ENCODE measurements around the gene MED13L. TPM values are rescaled to one million over a fixed set of nuclear protein-coding genes. Genes with fewer than 3 reads are reported as not detected.

MED13L gene
- total and polyA plus RNA-seq, 4 donors = 7.9 to 94.0 (median 37.7) TPM

GRCh38 chr12:116080415-116080814 is 197.1 kb downstream of the MED13L start:
- WGBS = 49% methylated on average over 3 of the region's 3 CpGs
- no peak for DNase-seq (ENCODE audit: low spot score)
- H3K9me3 ChIP-seq (ENCODE audit: control insufficient read depth in 4 of 4, low read length in 3 of 4) = no peaks in the 10 kb centered on the region
- H3K36me3 ChIP-seq (ENCODE audit: control insufficient read depth in 4 of 4, insufficient read depth in 3 of 4, low read depth in 1 of 4, low read length in 3 of 4) = peaks cover 0 to 2% (median 0%) of the 10 kb centered on the region in 4 donors
- H3K27ac ChIP-seq (ENCODE audit: low read depth in 1 of 2, low read length in 2 of 2) = no peak overlapping the region
- TF ChIP-seq HNF4A (conservative IDR thresholded peaks at IDR 0.05) (no peak), NR2F2 (IDR thresholded peaks at IDR 0.05) (no peak), REST (IDR thresholded peaks at IDR 0.05) (no peak), TAF1 (conservative IDR thresholded peaks at IDR 0.05) (no peak), CTCF (IDR thresholded peaks at IDR 0.05; ENCODE audit: low read depth, low read length, missing input control) (no peak), ZBTB33 (IDR thresholded peaks at IDR 0.05) (no peak), HNF4G (IDR thresholded peaks at IDR 0.05) (no peak), FOXA1 (IDR thresholded peaks at IDR 0.05) (no peak), MAX (IDR thresholded peaks at IDR 0.05) (no peak), RAD21 (IDR thresholded peaks at IDR 0.05) (no peak), SP1 (IDR thresholded peaks at IDR 0.05) (no peak), YY1 (IDR thresholded peaks at IDR 0.05) (no peak), JUND (IDR thresholded peaks at IDR 0.05) (no peak), EGR1 (IDR thresholded peaks at IDR 0.05; ENCODE audit: low read depth in 2 of 2) (no peak), ATF3 (IDR thresholded peaks at IDR 0.05) (no peak), RXRA (IDR thresholded peaks at IDR 0.05) (no peak), FOXA2 (IDR thresholded peaks at IDR 0.05) (no peak)
- no peak overlapping the region for H3K4me3 ChIP-seq (ENCODE audit: low read depth in 1 of 3, low read length in 3 of 3)
- no peaks in the 10 kb centered on the region for H3K27me3 ChIP-seq (ENCODE audit: control insufficient read depth in 4 of 4, insufficient read depth in 4 of 4, low read length in 3 of 4)
- peaks cover 2 to 10% (median 7%) of the 10 kb centered on the region in 4 donors for H3K4me1 ChIP-seq (ENCODE audit: control insufficient read depth in 4 of 4, insufficient read depth in 4 of 4, low read length in 3 of 4)
- H3K9ac ChIP-seq (ENCODE audit: low read depth in 1 of 2, low read length in 2 of 2) = no peak overlapping the region

GRCh38 chr12:116078396-116078795 is 199.1 kb downstream of the MED13L start:
- no peaks in the 10 kb centered on the region for H3K27me3 ChIP-seq (ENCODE audit: control insufficient read depth in 4 of 4, insufficient read depth in 4 of 4, low read length in 3 of 4)
- H3K9me3 ChIP-seq (ENCODE audit: control insufficient read depth in 4 of 4, low read length in 3 of 4) = no peaks in the 10 kb centered on the region
- H3K27ac ChIP-seq (ENCODE audit: low read depth in 1 of 2, low read length in 2 of 2) = no peak overlapping the region
- H3K4me1 ChIP-seq (ENCODE audit: control insufficient read depth in 4 of 4, insufficient read depth in 4 of 4, low read length in 3 of 4) = peaks cover 5 to 15% (median 11%) of the 10 kb centered on the region in 4 donors
- no peak overlapping the region for H3K4me3 ChIP-seq (ENCODE audit: low read depth in 1 of 3, low read length in 3 of 3)
- no peak overlapping the region for H3K9ac ChIP-seq (ENCODE audit: low read depth in 1 of 2, low read length in 2 of 2)
- DNase-seq (ENCODE audit: low spot score) = no peak
- WGBS = 99% methylated on average over 1 of the region's 1 CpG
- TF ChIP-seq FOXA1 (IDR thresholded peaks at IDR 0.05) = no peak
- TF ChIP-seq CTCF (IDR thresholded peaks at IDR 0.05; ENCODE audit: low read depth, low read length, missing input control) = no peak
- no peak for TF ChIP-seq HNF4G (IDR thresholded peaks at IDR 0.05)
- TF ChIP-seq JUND (IDR thresholded peaks at IDR 0.05) = no peak
- peaks cover 0 to 2% (median 0%) of the 10 kb centered on the region in 4 donors for H3K36me3 ChIP-seq (ENCODE audit: control insufficient read depth in 4 of 4, insufficient read depth in 3 of 4, low read depth in 1 of 4, low read length in 3 of 4)
